ENCODE data around the gene GNG12. TPM values are rescaled to one million over a fixed set of nuclear protein-coding genes. Genes with fewer than 3 reads are reported as not detected.
A peak's percentile ranks its signal among the peaks of the same experiment; 100 is the strongest.

The GNG12 gene
- total and polyA plus RNA-seq, 12 donors = 15.3 to 121 (median 84.7) TPM

DNA sequence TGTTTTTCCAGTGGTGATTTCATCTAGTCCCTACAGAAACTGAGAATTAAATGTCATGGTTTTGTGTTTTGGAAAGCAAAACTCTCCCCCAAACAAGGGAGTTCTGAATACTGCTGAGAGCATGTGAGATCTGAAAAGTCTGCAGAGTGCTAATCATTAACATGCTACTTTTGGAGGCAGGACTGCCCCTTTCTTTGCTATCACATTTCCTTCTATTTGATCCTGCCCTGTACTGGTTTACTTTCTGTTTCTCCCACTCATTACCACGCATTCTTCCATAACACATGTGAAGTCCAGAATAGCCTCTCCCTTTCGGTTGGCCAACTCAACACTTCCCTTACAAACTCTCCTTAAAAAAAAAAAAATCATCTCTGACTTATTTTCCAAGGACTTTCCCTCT, 84.6 kb downstream of the GNG12 start:
- Histone ChIP-seq H3K36me3 (replicated peaks in 1 of 2) (no peaks in the 10 kb centered on the region), H3K4me3 (no peak overlapping the region), H3K27ac (peak overlapping the region in 2 of 5 donors; percentile 71 to 79), H3K4me1 (replicated peaks in 1 of 2) (peaks cover 24 to 34% of the 10 kb centered on the region in 2 donors), H3K9me3 (replicated peaks in 1 of 3) (no peaks in the 10 kb centered on the region), H3K27me3 (no peaks in the 10 kb centered on the region)
- DNase-seq = no peak
- TF ChIP-seq CTCF (IDR thresholded peaks at IDR 0.05) = no peak
- TF ChIP-seq POLR2A (IDR thresholded peaks at IDR 0.05) = no peak
- 18 to 37% (median 29%) methylated on average over 2 of the region's 2 CpGs for WGBS, 4 donors
- intact Hi-C loops (cut with DNase I) = no loop called here

GRCh38 chr1:67747671-67748546, 85.4 kb downstream of the GNG12 start:
- no peaks in the 10 kb centered on the region for H3K9me3 ChIP-seq (replicated peaks in 1 of 3)
- H3K27ac ChIP-seq = peak overlapping the region in 2 of 5 donors; percentile 71 to 79
- H3K27me3 ChIP-seq = no peaks in the 10 kb centered on the region
- intact Hi-C loops (cut with DNase I) = no loop called here
- H3K36me3 ChIP-seq (replicated peaks in 1 of 2) = no peaks in the 10 kb centered on the region
- TF ChIP-seq CTCF (IDR thresholded peaks at IDR 0.05) = no peak
- TF ChIP-seq POLR2A (IDR thresholded peaks at IDR 0.05) = no peak
- no peak for DNase-seq
- H3K4me1 ChIP-seq (replicated peaks in 1 of 2) = peaks cover 24 to 34% of the 10 kb centered on the region in 2 donors
- 58 to 70% (median 63%) methylated on average over 4 of the region's 4 CpGs for WGBS, 4 donors
- H3K4me3 ChIP-seq = no peak overlapping the region

DNA sequence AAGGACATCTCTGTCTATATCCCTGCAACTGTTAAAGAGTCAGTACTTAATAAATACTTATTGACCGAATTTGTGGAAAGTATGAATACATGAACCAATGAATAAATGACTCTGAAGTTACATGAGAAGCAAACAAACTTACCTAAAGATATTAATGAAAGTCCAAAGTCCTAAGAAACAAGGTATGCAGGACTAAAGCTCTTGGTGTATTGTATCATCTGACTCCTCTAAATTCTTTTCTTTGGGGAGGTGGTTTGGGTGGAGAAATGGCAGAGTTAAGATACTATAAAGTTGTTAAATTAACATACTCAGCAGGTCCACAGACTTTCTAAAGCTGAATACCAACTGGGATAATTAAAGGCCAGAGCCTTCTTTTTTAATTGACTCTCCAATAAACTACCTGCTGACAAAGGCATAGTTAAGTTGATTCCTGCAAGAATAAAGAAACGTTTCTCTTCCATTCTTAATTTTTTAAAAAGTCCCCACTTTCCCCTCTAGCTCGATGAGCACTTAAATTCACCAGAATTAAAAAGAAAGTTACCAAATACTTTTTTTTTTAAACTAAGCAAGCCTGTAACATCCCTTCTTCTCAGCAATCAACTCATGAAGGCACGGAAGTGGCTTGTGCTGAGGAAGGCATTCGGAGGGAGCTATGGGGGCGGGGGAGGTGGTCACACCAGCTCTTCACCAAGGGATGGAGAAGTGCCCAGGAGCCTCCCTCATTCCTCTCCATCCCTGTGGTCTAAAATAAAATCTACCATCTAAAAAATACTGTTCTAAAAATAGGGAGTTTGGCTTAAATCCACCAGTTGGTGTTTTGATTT, 87.2 kb downstream of the GNG12 start:
- H3K4me1 ChIP-seq (replicated peaks in 1 of 2) = peaks cover 24 to 34% of the 10 kb centered on the region in 2 donors
- no peaks in the 10 kb centered on the region for H3K9me3 ChIP-seq (replicated peaks in 1 of 3)
- TF ChIP-seq POLR2A (IDR thresholded peaks at IDR 0.05) = no peak
- no peak for TF ChIP-seq CTCF (IDR thresholded peaks at IDR 0.05)
- H3K4me3 ChIP-seq = no peak overlapping the region
- no peaks in the 10 kb centered on the region for H3K27me3 ChIP-seq
- H3K27ac ChIP-seq = no peak overlapping the region
- no peak for DNase-seq
- no peaks in the 10 kb centered on the region for H3K36me3 ChIP-seq (replicated peaks in 1 of 2)
- 69 to 73% (median 71%) methylated on average over 6 of the region's 6 CpGs for WGBS, 4 donors
- intact Hi-C loops (cut with DNase I) = no loop called here

DNA sequence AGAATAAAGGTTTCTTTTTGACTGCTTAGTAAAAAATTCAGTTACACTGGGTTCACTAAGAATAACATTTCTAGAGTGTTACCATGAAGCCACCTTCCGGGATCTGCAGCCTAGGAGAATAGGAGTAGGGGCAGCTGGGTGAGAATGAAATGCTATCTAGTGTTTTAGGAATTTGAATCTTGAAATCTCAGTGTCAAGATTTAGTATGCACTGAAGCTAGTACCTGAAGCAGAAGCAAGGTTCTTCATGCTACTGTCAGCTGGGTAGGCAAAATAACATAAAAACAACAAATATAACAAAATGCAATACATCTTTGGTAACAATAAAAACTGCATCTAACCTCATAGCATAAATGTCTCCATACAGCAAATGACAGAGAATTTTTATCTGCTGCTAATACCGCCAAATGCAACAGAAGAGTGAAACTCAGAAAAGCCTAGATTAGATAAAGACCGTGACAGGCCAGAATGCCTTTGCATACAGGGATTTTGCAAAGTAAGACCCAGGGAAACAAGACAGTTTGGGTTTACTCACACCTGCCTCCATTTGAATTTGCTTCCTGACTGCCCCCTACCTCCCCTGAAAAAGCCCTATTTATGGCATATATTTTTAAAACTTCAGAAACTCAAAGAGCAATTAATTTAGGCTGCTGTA, 90.1 kb downstream of the GNG12 start:
- WGBS, 4 donors = 76 to 87% (median 80%) methylated on average over 3 of the region's 3 CpGs
- intact Hi-C loops (cut with DNase I) = no loop called here

More for the DNA sequence above, 90.1 kb downstream of the GNG12 start:
- peaks cover 2 to 8% of the 10 kb centered on the region in 2 donors for H3K4me1 ChIP-seq (replicated peaks in 1 of 2)
- DNase-seq = no peak
- TF ChIP-seq CTCF (IDR thresholded peaks at IDR 0.05) = no peak
- no peak for TF ChIP-seq POLR2A (IDR thresholded peaks at IDR 0.05)
- no peaks in the 10 kb centered on the region for H3K36me3 ChIP-seq (replicated peaks in 1 of 2)
- H3K9me3 ChIP-seq (replicated peaks in 1 of 3) = no peaks in the 10 kb centered on the region
- no peak overlapping the region for H3K4me3 ChIP-seq
- no peak overlapping the region for H3K27ac ChIP-seq
- H3K27me3 ChIP-seq = no peaks in the 10 kb centered on the region

Measured in adrenal gland (tissue), 12 donors.